Endothelial cell of umbilical vein (primary cell): ENCODE measurements around the gene PPP1R3F. TPM values are rescaled to one million over a fixed set of nuclear protein-coding genes. Genes with fewer than 3 reads are reported as not detected.

ENCODE experiments used
- BruUV-seq: library from RNA; stranded (reverse); fragments of 400-500 nt; replicated peaks from 2 replicates; lab custom pipeline; 2021; lab: Mats Ljungman, UMichigan
- CTCF ChIA-PET: fragments of 300-600, 350-600 bp; sonication (Branson Sonifier 250); formaldehyde crosslinking; loops from one replicate; lab custom pipeline; 2021; ENCODE audit warnings: antibody characterized with exemption, inconsistent platforms; lab: Charles Lee
- POLR2A ChIA-PET: fragments of 300-600, 350-600 bp; sonication (Branson Sonifier 250); formaldehyde crosslinking; loops from one replicate; lab custom pipeline; 2021; ENCODE audit warnings: antibody characterized with exemption, inconsistent platforms; lab: Charles Lee
- DNase-seq: peaks from one replicate; pipeline ENCODE4 v3.0.0-alpha.2; 2011; ENCODE audit warnings: low read depth, low spot score
- FAIRE-seq: peaks from 2 replicates; lab custom pipeline; 2011; peaks lifted over from hg19 to GRCh38; lab: Jason Lieb, UNC
- H2AFZ ChIP-seq: 2 replicates; pipeline ENCODE4 v1.6.0; 2012; ENCODE audit warnings: low read depth, low read length, control low read depth, inconsistent platforms
- H3K27ac ChIP-seq: 2 replicates; pipeline ENCODE4 v1.5.1; 2011; ENCODE audit warnings: low read depth, mild to moderate bottlenecking, control low read depth, low read length, moderate library complexity; ENCODE audit not compliant: insufficient read depth
- H3K27me3 ChIP-seq, 2 experiments: 2 replicates each; pipeline versions ENCODE4 v1.6.0 to v1.6.1; 2011; ENCODE audit warnings: low read length in 2 of 2, mixed read lengths in 1 of 2; ENCODE audit not compliant: control insufficient read depth in 2 of 2, insufficient read depth in 2 of 2
- H3K36me3 ChIP-seq, 2 experiments: 2 replicates in 1 of 2; 3 replicates in 1 of 2; pipeline ENCODE4 v1.5.1; 2011; ENCODE audit warnings: low read length in 2 of 2, mild to moderate bottlenecking in 1 of 2, moderate library complexity in 1 of 2; ENCODE audit not compliant: control insufficient read depth in 2 of 2, insufficient read depth in 2 of 2; ENCODE audit errors: extremely low read depth in 1 of 2
- H3K4me1 ChIP-seq: 3 replicates; pipeline ENCODE4 v1.5.1; 2011; ENCODE audit warnings: mild to moderate bottlenecking, low read length; ENCODE audit not compliant: control insufficient read depth, insufficient read depth; ENCODE audit errors: extremely low read depth
- H3K4me2 ChIP-seq: 2 replicates; pipeline ENCODE4 v1.6.1; 2011; ENCODE audit warnings: low read length, control low read depth, mixed read lengths; ENCODE audit not compliant: insufficient read depth
- H3K4me3 ChIP-seq, 3 experiments: fragments of 200-600 bp in 1 of 3; sonication (generic), shearing (Covaris generic) in 1 of 3; replicated peaks in 1 of 3; 2 replicates each; pipeline ENCODE4 v1.5.1; 2011 to 2016; ENCODE audit warnings: control low read depth in 3 of 3, low read length in 3 of 3, mild to moderate bottlenecking in 2 of 3, inconsistent platforms in 1 of 3, low read depth in 1 of 3, moderate library complexity in 1 of 3; ENCODE audit not compliant: insufficient read depth in 1 of 3
- H3K79me2 ChIP-seq: 2 replicates; pipeline ENCODE4 v1.6.0; 2012; ENCODE audit warnings: low read length, inconsistent platforms; ENCODE audit not compliant: control insufficient read depth, insufficient read depth
- H3K9ac ChIP-seq: replicated peaks from 2 replicates; pipeline ENCODE3; 2011; ENCODE audit warnings: low read length, control low read depth; ENCODE audit not compliant: insufficient read depth; ENCODE audit errors: extremely low read depth
- H3K9me1 ChIP-seq: replicated peaks from 3 replicates; pipeline ENCODE4 v1.6.0; 2011; ENCODE audit warnings: mild to moderate bottlenecking, low read length; ENCODE audit not compliant: control insufficient read depth, insufficient read depth; ENCODE audit errors: extremely low read depth
- H3K9me3 ChIP-seq: replicated peaks from 2 replicates; pipeline ENCODE4 v1.5.1; 2012; ENCODE audit warnings: low read length, inconsistent platforms; ENCODE audit not compliant: control insufficient read depth, insufficient read depth
- H4K20me1 ChIP-seq: replicated peaks from 2 replicates; pipeline ENCODE3; 2011; ENCODE audit warnings: mild to moderate bottlenecking, low read length; ENCODE audit not compliant: control insufficient read depth, insufficient read depth; ENCODE audit errors: extremely low read depth
- CTCF ChIP-seq, 2 donors: IDR thresholded peaks; 1 replicate in 1 of 2; 2 replicates in 1 of 2; pipeline ENCODE4 v1.5.1; 2011; ENCODE audit warnings: low read length in 2 of 2, mild to moderate bottlenecking in 2 of 2, moderate library complexity in 2 of 2, control low read depth in 1 of 2, inconsistent platforms in 1 of 2, low read depth in 1 of 2; ENCODE audit not compliant: insufficient read depth in 1 of 2; ENCODE audit errors: extremely low read depth in 1 of 2
- EZH2 ChIP-seq: IDR thresholded peaks from 2 replicates; pipeline ENCODE4 v1.6.1; 2012; ENCODE audit warnings: borderline replicate concordance, low read depth, mild to moderate bottlenecking, moderate library complexity, low read length, inconsistent platforms; ENCODE audit not compliant: severe bottlenecking
- FOS ChIP-seq: IDR thresholded peaks from 2 replicates; pipeline ENCODE4 v1.6.1; 2011; ENCODE audit warnings: mild to moderate bottlenecking, low read length, moderate library complexity, borderline replicate concordance; ENCODE audit not compliant: insufficient read depth
- GATA2 ChIP-seq: IDR thresholded peaks from 2 replicates; pipeline ENCODE4 v1.7.0; 2011; ENCODE audit warnings: low read depth, mild to moderate bottlenecking, moderate library complexity, mixed read lengths, low read length; ENCODE audit not compliant: insufficient read length, insufficient read depth
- JUN ChIP-seq: IDR thresholded peaks from 2 replicates; pipeline ENCODE4 v1.6.1; 2011; ENCODE audit warnings: borderline replicate concordance, low read depth; ENCODE audit not compliant: insufficient read length, insufficient read depth
- MAX ChIP-seq: IDR thresholded peaks from 2 replicates; pipeline ENCODE4 v1.6.1; 2011; ENCODE audit not compliant: insufficient read depth, insufficient read length
- MYC ChIP-seq: IDR thresholded peaks from one replicate; pipeline ENCODE4 v1.6.1; 2011; ENCODE audit warnings: mild to moderate bottlenecking, low read depth, low read length
- POLR2A ChIP-seq: IDR thresholded peaks from 2 replicates; pipeline ENCODE4 v1.6.1; 2012; ENCODE audit warnings: low read depth, mild to moderate bottlenecking, control low read depth, low read length
- POLR2AphosphoS5 ChIP-seq: IDR thresholded peaks from 2 replicates; pipeline ENCODE4 v1.6.1; 2012; ENCODE audit warnings: low read depth, mild to moderate bottlenecking, control low read depth, low read length, moderate library complexity; ENCODE audit not compliant: insufficient read depth
- dilution Hi-C: fragments of 300-500 bp; cut with MboI; formaldehyde crosslinking; loops from one replicate; pipeline ENCODE4 v1.15.0; 2019; ENCODE audit warnings: low sequenced_read_pairs; ENCODE audit not compliant: extremely low pct_ligation_motif_present
- intact Hi-C: fragments of 100-400 bp; cut with micrococcal nuclease; formaldehyde crosslinking; loops from one replicate; pipeline ENCODE4 v1.10.0; 2022
- polyA plus RNA-seq, 4 experiments: library from polyadenylated mRNA; depleted of rRNA in 3 of 4; stranded (reverse) in 3 of 4; unstranded in 1 of 4; fragments of >200 nt; gene quantifications; 2 replicates each; pipeline versions ENCODE4 v1.2.1 to v1.2.3, GENCODE V29; 2011 to 2012; ENCODE audit warnings: missing spikeins in 1 of 4
- total RNA-seq: library from RNA; stranded (reverse); gene quantifications from 2 replicates; pipeline ENCODE4 v1.2.3, GENCODE V29; 2021

Gene PPP1R3F
- total and polyA plus RNA-seq, 2 donors (not counting 3 experiments of a cell fraction or from before 2014, with no cell fraction given) = 1.5 to 2.5 TPM

GRCh38 chrX:49221868-49222267, 47.7 kb upstream of the PPP1R3F start:
- intact Hi-C loops (no loop called here), dilution Hi-C loops (no loop called here)

More at GRCh38 chrX:49221868-49222267, 47.7 kb upstream of the PPP1R3F start:
- Histone ChIP-seq H3K27me3 (peaks cover 0 to 3% of the 10 kb centered on the region in 2 experiments), H4K20me1 (no peaks in the 10 kb centered on the region), H3K4me2 (no peak overlapping the region), H3K79me2 (no peaks in the 10 kb centered on the region), H3K9ac (no peak overlapping the region), H3K36me3 (no peaks in the 10 kb centered on the region), H3K27ac (no peak overlapping the region), H3K9me3 (no peaks in the 10 kb centered on the region), H3K9me1 (no peaks in the 10 kb centered on the region), H3K4me3 (no peak overlapping the region), H3K4me1 (no peaks in the 10 kb centered on the region), H2AFZ (no peak overlapping the region)
- CTCF ChIA-PET = no interaction called here
- BruUV-seq = no TSS peak
- FAIRE-seq = no peak
- TF ChIP-seq EZH2 = no peak
- no peak for TF ChIP-seq JUN
- TF ChIP-seq MAX = no peak
- no peak for TF ChIP-seq POLR2AphosphoS5
- no peak for TF ChIP-seq POLR2A
- no peak for TF ChIP-seq MYC
- TF ChIP-seq GATA2 = no peak
- TF ChIP-seq FOS = no peak
- TF ChIP-seq CTCF (IDR thresholded peaks at IDR 0.05; ENCODE audit: extremely low read depth in 1 of 2, insufficient read depth in 1 of 2, low read depth in 1 of 2, low read length in 2 of 2) = no peak
- no peak for DNase-seq
- POLR2A ChIA-PET = no interaction called here
